Sigmoid colon (tissue), 7 donors: ENCODE results near the gene AGTR2. TPM values are rescaled to one million over a fixed set of nuclear protein-coding genes. Genes with fewer than 3 reads are reported as not detected.
A peak's percentile ranks its signal among the peaks of the same experiment; 100 is the strongest.
"Not testable (repeated sequence)": the region's sequence is repeated elsewhere in the genome, so short reads cannot be mapped to it uniquely, and the experiment has no call there.

Experiments used
- DNase-seq: peaks from one replicate; pipeline ENCODE4 v3.0.0-alpha.2; 2019
- H3K27ac ChIP-seq, 4 donors: fragments of 200-600 bp; sonication (generic); one replicate each; pipeline ENCODE4 v1.5.1; 2016 to 2019; ENCODE audit warnings: mild to moderate bottlenecking in 1 of 4
- H3K27me3 ChIP-seq, 3 donors: fragments of 200-600 bp; sonication (generic); one replicate each; pipeline ENCODE4 v1.5.1; 2019; ENCODE audit warnings: mild to moderate bottlenecking in 1 of 3
- H3K36me3 ChIP-seq, 4 donors: fragments of 200-600 bp; sonication (generic); one replicate each; pipeline ENCODE4 v1.5.1; 2016 to 2019
- H3K4me1 ChIP-seq, 4 donors: fragments of 200-600 bp; sonication (generic); one replicate each; pipeline ENCODE4 v1.5.1; 2017 to 2019
- H3K4me3 ChIP-seq, 4 donors: fragments of 200-600 bp; sonication (generic); one replicate each; pipeline ENCODE4 v1.5.1; 2017 to 2019; ENCODE audit warnings: mild to moderate bottlenecking in 2 of 4, moderate library complexity in 1 of 4
- H3K9me3 ChIP-seq, 4 donors: fragments of 200-600 bp in 3 of 4; sonication (generic) in 3 of 4; one replicate each; pipeline versions ENCODE4 v1.5.1 to v1.6.1; 2013 to 2019
- EP300 ChIP-seq, 4 donors: sonication (generic); formaldehyde crosslinking; IDR thresholded peaks; one replicate each; pipeline ENCODE4 v1.6.1; 2017; ENCODE audit warnings: antibody characterized with exemption in 4 of 4
- POLR2A ChIP-seq, 2 donors: fragments of 450-650 bp; IDR thresholded peaks; one replicate each; pipeline ENCODE4 v1.6.1; 2016; ENCODE audit warnings: antibody characterized with exemption in 2 of 2, mild to moderate bottlenecking in 2 of 2, moderate library complexity in 2 of 2
- POLR2AphosphoS5 ChIP-seq, 4 donors: sonication (generic); formaldehyde crosslinking; IDR thresholded peaks; one replicate each; pipeline ENCODE4 v1.6.1; 2017; ENCODE audit warnings: antibody characterized with exemption in 4 of 4
- WGBS, 2 donors: extraction: QIAGEN DNeasy Blood & Tissue Kit; methylation state at CpG; one replicate each; pipeline ENCODE4 v1.1.7; 2013; 5-methylcytosine and 5-hydroxymethylcytosine counted together
- intact Hi-C: fragments of 100-400 bp; cut with DNase I; formaldehyde crosslinking; loops from one replicate; pipeline ENCODE4 v1.15.1; 2023
- polyA plus RNA-seq, 3 donors: library from polyadenylated mRNA; stranded (reverse); fragments of 200-250 nt; gene quantifications; one replicate each; pipeline ENCODE4 v1.2.3, GENCODE V29; 2013
- total RNA-seq, 4 donors: library from RNA; depleted of rRNA; stranded (reverse); fragments of >200 nt; gene quantifications; one replicate each; pipeline ENCODE4 v1.1.0, GENCODE V29; 2016
- TF ChIP-seq, protein P1 (sequence below), 4 experiments: fragments of 450-650 bp in 3 of 4; fragments of 200-600 bp in 1 of 4; IDR thresholded peaks; one replicate each; pipeline ENCODE4 v1.5.1; 2016 to 2019; ENCODE audit warnings: antibody characterized with exemption in 4 of 4, mild to moderate bottlenecking in 3 of 4, moderate library complexity in 2 of 4
- donor health status: healthy with polysubstance abuse.
- donor health status: Bipolar disorder and iron deficiency.
- donor health status: healthy.

The AGTR2 gene
- total and polyA plus RNA-seq, 7 donors, result under 0.01 to 0.28 TPM; not detected in 5

DNA sequence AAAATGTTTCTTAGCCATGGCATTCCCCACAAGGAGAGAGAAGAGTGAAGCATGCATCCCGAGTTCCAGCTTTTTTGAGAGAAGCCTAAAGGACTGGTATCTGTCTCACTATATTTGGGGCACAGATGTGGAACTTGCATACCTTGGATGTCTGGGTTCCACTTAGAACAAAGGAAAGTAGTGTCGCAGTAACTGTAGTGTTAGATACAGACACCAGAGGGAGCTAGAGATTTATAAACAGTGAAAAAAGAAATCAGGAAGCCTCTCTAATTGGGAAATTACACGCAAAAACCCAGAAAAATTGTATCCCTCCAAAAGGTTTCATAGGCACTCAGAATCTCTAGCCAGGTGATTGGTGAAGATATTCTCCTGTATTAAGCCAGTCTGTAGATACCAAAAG lies 34.4 kb downstream of the AGTR2 start:
- Histone ChIP-seq H3K9me3 (no peaks in the 10 kb centered on the region), H3K4me1 (no peaks in the 10 kb centered on the region), H3K27me3 (no peaks in the 10 kb centered on the region), H3K4me3 (no peak overlapping the region), H3K36me3 (no peaks in the 10 kb centered on the region), H3K27ac (no peak overlapping the region)
- WGBS, 2 donors, result 2 to 5% methylated on average over 3 of the region's 3 CpGs
- no peak for DNase-seq
- TF ChIP-seq, protein P1, sequence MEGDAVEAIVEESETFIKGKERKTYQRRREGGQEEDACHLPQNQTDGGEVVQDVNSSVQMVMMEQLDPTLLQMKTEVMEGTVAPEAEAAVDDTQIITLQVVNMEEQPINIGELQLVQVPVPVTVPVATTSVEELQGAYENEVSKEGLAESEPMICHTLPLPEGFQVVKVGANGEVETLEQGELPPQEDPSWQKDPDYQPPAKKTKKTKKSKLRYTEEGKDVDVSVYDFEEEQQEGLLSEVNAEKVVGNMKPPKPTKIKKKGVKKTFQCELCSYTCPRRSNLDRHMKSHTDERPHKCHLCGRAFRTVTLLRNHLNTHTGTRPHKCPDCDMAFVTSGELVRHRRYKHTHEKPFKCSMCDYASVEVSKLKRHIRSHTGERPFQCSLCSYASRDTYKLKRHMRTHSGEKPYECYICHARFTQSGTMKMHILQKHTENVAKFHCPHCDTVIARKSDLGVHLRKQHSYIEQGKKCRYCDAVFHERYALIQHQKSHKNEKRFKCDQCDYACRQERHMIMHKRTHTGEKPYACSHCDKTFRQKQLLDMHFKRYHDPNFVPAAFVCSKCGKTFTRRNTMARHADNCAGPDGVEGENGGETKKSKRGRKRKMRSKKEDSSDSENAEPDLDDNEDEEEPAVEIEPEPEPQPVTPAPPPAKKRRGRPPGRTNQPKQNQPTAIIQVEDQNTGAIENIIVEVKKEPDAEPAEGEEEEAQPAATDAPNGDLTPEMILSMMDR (IDR thresholded peaks at IDR 0.05), result peak in 3 of 4 experiments; percentile 21 to 34 (median 34)
- no peak for TF ChIP-seq POLR2AphosphoS5 (IDR thresholded peaks at IDR 0.05)
- intact Hi-C loops, result no loop called here

DNA sequence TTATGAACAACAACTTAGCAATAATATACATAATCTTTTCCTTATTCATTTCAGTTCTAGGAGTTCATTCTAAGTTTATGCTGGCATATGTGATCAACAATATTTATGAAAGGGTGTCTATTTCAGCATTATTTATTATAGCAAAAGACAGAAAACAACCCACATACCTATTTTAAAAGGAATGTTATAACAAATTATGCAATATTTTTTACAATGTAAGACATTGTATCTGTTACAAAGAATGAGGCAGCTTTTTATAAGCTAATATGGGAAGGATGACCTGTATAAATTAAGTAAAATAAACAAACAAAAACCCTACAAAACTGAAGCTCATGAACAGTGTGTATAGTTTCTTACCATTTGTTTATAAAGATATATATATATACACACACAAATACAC lies 42.7 kb downstream of the AGTR2 start:
- Histone ChIP-seq H3K9me3 (no peaks in the 10 kb centered on the region), H3K4me1 (no peaks in the 10 kb centered on the region), H3K4me3 (no peak overlapping the region), H3K27ac (no peak overlapping the region), H3K36me3 (no peaks in the 10 kb centered on the region), H3K27me3 (no peaks in the 10 kb centered on the region)
- DNase-seq, result no peak
- intact Hi-C loops, result no loop called here
- TF ChIP-seq POLR2A (IDR thresholded peaks at IDR 0.05), result no peak
- no peak for TF ChIP-seq EP300 (IDR thresholded peaks at IDR 0.05)
- TF ChIP-seq POLR2AphosphoS5 (IDR thresholded peaks at IDR 0.05), result no peak
- TF ChIP-seq, protein P1 (IDR thresholded peaks at IDR 0.05), result no peak

DNA sequence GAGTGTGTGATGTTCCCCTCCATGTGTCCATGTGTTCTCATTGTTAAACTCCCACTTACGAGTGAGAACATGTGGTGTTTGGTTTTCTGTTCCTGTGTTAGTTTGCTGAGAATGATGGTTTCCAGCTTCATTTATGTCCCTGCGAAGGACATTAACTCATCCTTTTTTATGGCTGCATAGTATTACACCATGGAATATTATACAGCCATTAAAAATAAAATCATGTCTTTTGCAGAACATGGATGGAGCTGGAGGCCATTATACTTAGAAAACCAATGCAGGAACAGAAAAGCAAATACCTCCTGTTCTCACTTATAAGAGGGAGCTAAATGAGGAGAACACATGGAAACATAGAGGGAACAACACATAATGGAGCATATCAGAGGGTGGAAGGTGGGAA lies 46.5 kb downstream of the AGTR2 start:
- H3K27me3 ChIP-seq, H3K27ac ChIP-seq, DNase-seq, H3K36me3 ChIP-seq, H3K4me1 ChIP-seq, intact Hi-C loops, H3K9me3 ChIP-seq, H3K4me3 ChIP-seq: not testable (repeated sequence)
- 95 to 97% methylated on average over 2 of the region's 2 CpGs for WGBS, 2 donors
